ENCODE results near the gene ENOPH1. TPM values are rescaled to one million over a fixed set of nuclear protein-coding genes. Genes with fewer than 3 reads are reported as not detected.

ENOPH1 gene
- total and polyA plus RNA-seq, 9 of the 15 experiments (the other 6 are each of a cell fraction or from before 2014, with no cell fraction given) = 29.8 to 71.4 (median 48.9) TPM

- DNase-seq (ENCODE audit: extremely low read depth in 1 of 4, low spot score in 3 of 4) (no peak), ATAC-seq (no peak), FAIRE-seq (no peak)
- H3K27me3 ChIP-seq (ENCODE audit: control insufficient read depth in 2 of 2, insufficient read depth in 2 of 2, low read length in 2 of 2) = peaks cover 18 to 38% of the 10 kb centered on the region in 2 experiments; a peak in 4 of 5 replicates
- no peaks in the 10 kb centered on the region for H3K36me3 ChIP-seq (ENCODE audit: control insufficient read depth, insufficient read depth, low read length)
- H3K79me2 ChIP-seq (ENCODE audit: control insufficient read depth, insufficient read depth, low read length) = no peaks in the 10 kb centered on the region
- TF ChIP-seq LCOR (CRISPR knock-in tag; IDR thresholded peaks at IDR 0.05) = no peak
- no peak for TF ChIP-seq MAFK (IDR thresholded peaks at IDR 0.05; ENCODE audit: low read length)
- TF ChIP-seq KDM2B (CRISPR knock-in tag; IDR thresholded peaks at IDR 0.05) = no peak
- no peak for TF ChIP-seq UBTF (IDR thresholded peaks at IDR 0.05; ENCODE audit: borderline replicate concordance in 1 of 2, low read depth in 2 of 2, low read length in 2 of 2)
- TF ChIP-seq MAFG (tag; conservative IDR thresholded peaks at IDR 0.05) = no peak
- TF ChIP-seq LEF1 (IDR thresholded peaks at IDR 0.05) = no peak
- no peak for TF ChIP-seq CC2D1A (IDR thresholded peaks at IDR 0.05)
- no peak for TF ChIP-seq FOXK2 (conservative IDR thresholded peaks at IDR 0.05 in 1 of 2, IDR thresholded peaks at IDR 0.05 in 1 of 2; ENCODE audit: low read depth in 2 of 2)
- no peak for TF ChIP-seq CTCF (IDR thresholded peaks at IDR 0.05 in 2 of 3, conservative IDR thresholded peaks at IDR 0.05 in 1 of 3; ENCODE audit: insufficient read depth in 2 of 3, low read depth in 1 of 3, low read length in 3 of 3)
- TF ChIP-seq ZNF41 (CRISPR knock-in tag; conservative IDR thresholded peaks at IDR 0.05) = no peak
- TF ChIP-seq CHCHD3 (CRISPR knock-in tag; IDR thresholded peaks at IDR 0.05) = no peak
- no peak for TF ChIP-seq CREB1 (IDR thresholded peaks at IDR 0.05)
- no peak for TF ChIP-seq CREB1 (CRISPR knock-in tag; IDR thresholded peaks at IDR 0.05)
- no peak for TF ChIP-seq ZNF253 (CRISPR knock-in tag; conservative IDR thresholded peaks at IDR 0.05)
- TF ChIP-seq NRF1 (conservative IDR thresholded peaks at IDR 0.05 in 1 of 2, IDR thresholded peaks at IDR 0.05 in 1 of 2) = no peak
- TF ChIP-seq ZBTB17 (CRISPR knock-in tag; IDR thresholded peaks at IDR 0.05) = no peak
- TF ChIP-seq ZFP1 (CRISPR knock-in tag; IDR thresholded peaks at IDR 0.05) = no peak
- no peak for TF ChIP-seq PHB (CRISPR knock-in tag; IDR thresholded peaks at IDR 0.05)
- TF ChIP-seq ZC3H8 (IDR thresholded peaks at IDR 0.05) = no peak
- TF ChIP-seq SIX5 (IDR thresholded peaks at IDR 0.05; ENCODE audit: borderline replicate concordance in 1 of 2, insufficient read depth in 1 of 2, low read depth in 1 of 2, low read length in 2 of 2) = no peak
- no peak for TF ChIP-seq POU5F1 (IDR thresholded peaks at IDR 0.05; ENCODE audit: borderline replicate concordance, low read depth, low read length, partially characterized antibody)
- POLR2A ChIA-PET = no interaction called here
- H3K4me1 ChIP-seq (replicated peaks in 1 of 2; ENCODE audit: control insufficient read depth in 2 of 2, insufficient read depth in 2 of 2, low read length in 2 of 2) = no peaks in the 10 kb centered on the region; a peak in 1 of 5 replicates
- intact Hi-C loops (cut with micrococcal nuclease) = no loop called here
- no peaks in the 10 kb centered on the region for H4K20me1 ChIP-seq (replicated peaks; ENCODE audit: control insufficient read depth, insufficient read depth, low read length)
- 2% methylated on average over 12 of the region's 14 CpGs for WGBS (ENCODE audit: insufficient coverage, low coverage, missing lambda C conversion rate)
- in situ Hi-C loops (cut with MboI) = no loop called here
- H2AFZ ChIP-seq (ENCODE audit: low read depth, low read length) = no peak overlapping the region
- H3K27ac ChIP-seq (ENCODE audit: extremely low read depth, low read depth, low read length) = no peak overlapping the region
- CTCF ChIA-PET (ENCODE audit: low intra/inter-chr PET ratio) = no interaction called here
- H3K4me3 ChIP-seq = no peak overlapping the region
- no peak overlapping the region for H3K9ac ChIP-seq (ENCODE audit: insufficient read depth in 1 of 2, low read depth in 2 of 2, low read length in 2 of 2)
- BruUV-seq (replicated peaks) = no TSS peak
- H3K9me1 ChIP-seq (ENCODE audit: control insufficient read depth, insufficient read depth, low read length) = no peaks in the 10 kb centered on the region
- H3K9me3 ChIP-seq (replicated peaks; ENCODE audit: control insufficient read depth, insufficient read depth, low read depth, low read length) = no peaks in the 10 kb centered on the region
- no peak overlapping the region for H3K4me2 ChIP-seq (ENCODE audit: insufficient read depth, low read length)
Measured at GRCh38 chr4:82479562-82479961, 49.2 kb downstream of the ENOPH1 start.
